ENCODE measurements around the gene PIGC.

PIGC gene

GRCh38 chr1:172470149-172470548, 26.3 kb upstream of the PIGC start (continued):
- no peak for TF ChIP-seq ZNF148 (tag by site-specific recombination; IDR thresholded peaks at IDR 0.05; ENCODE audit: borderline replicate concordance)
- TF ChIP-seq ZNF362 (tag by site-specific recombination; IDR thresholded peaks at IDR 0.05): no peak
- TF ChIP-seq SP3 (tag by site-specific recombination; IDR thresholded peaks at IDR 0.05): no peak
- no peak for TF ChIP-seq ZNF658 (tag by site-specific recombination; IDR thresholded peaks at IDR 0.05)
- no peak for TF ChIP-seq ZSCAN16 (tag by site-specific recombination; IDR thresholded peaks at IDR 0.05)
- no peak for TF ChIP-seq ELK4 (IDR thresholded peaks at IDR 0.05; ENCODE audit: borderline replicate concordance, low read depth, low read length)

GRCh38 chr1:172469717-172470116, 25.8 kb upstream of the PIGC start:
- ChIA-PET POLR2A (no interaction called here), CTCF (no interaction called here)
- H3K4me3 ChIP-seq (ENCODE audit: low read depth, low read length): no peak overlapping the region
- H3K9me3 ChIP-seq (ENCODE audit: control insufficient read depth, insufficient read depth, low read depth, low read length): no peaks in the 10 kb centered on the region
- H3K4me1 ChIP-seq (ENCODE audit: control insufficient read depth, insufficient read depth, low read length): no peaks in the 10 kb centered on the region
- H3K27ac ChIP-seq (ENCODE audit: extremely low read depth, low read depth, low read length): no peak overlapping the region
- H3K36me3 ChIP-seq (ENCODE audit: control insufficient read depth in 2 of 2, insufficient read depth in 1 of 2, low read length in 2 of 2): no peaks in the 10 kb centered on the region
- no peak for TF ChIP-seq ZNF785 (tag by site-specific recombination; IDR thresholded peaks at IDR 0.05)
- no peak for TF ChIP-seq ZSCAN30 (tag by site-specific recombination; IDR thresholded peaks at IDR 0.05)
- TF ChIP-seq, protein P1, sequence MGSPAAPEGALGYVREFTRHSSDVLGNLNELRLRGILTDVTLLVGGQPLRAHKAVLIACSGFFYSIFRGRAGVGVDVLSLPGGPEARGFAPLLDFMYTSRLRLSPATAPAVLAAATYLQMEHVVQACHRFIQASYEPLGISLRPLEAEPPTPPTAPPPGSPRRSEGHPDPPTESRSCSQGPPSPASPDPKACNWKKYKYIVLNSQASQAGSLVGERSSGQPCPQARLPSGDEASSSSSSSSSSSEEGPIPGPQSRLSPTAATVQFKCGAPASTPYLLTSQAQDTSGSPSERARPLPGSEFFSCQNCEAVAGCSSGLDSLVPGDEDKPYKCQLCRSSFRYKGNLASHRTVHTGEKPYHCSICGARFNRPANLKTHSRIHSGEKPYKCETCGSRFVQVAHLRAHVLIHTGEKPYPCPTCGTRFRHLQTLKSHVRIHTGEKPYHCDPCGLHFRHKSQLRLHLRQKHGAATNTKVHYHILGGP (tag by site-specific recombination; IDR thresholded peaks at IDR 0.05): no peak
- TF ChIP-seq, protein P2, sequence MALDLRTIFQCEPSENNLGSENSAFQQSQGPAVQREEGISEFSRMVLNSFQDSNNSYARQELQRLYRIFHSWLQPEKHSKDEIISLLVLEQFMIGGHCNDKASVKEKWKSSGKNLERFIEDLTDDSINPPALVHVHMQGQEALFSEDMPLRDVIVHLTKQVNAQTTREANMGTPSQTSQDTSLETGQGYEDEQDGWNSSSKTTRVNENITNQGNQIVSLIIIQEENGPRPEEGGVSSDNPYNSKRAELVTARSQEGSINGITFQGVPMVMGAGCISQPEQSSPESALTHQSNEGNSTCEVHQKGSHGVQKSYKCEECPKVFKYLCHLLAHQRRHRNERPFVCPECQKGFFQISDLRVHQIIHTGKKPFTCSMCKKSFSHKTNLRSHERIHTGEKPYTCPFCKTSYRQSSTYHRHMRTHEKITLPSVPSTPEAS (tag by site-specific recombination; IDR thresholded peaks at IDR 0.05): no peak
- TF ChIP-seq ZNF112 (tag by site-specific recombination; IDR thresholded peaks at IDR 0.05): no peak
- TF ChIP-seq MYNN (tag by site-specific recombination; IDR thresholded peaks at IDR 0.05; ENCODE audit: borderline replicate concordance): no peak
- TF ChIP-seq IKZF3 (tag by site-specific recombination; IDR thresholded peaks at IDR 0.05): no peak
- no peak for TF ChIP-seq ZNF404 (tag by site-specific recombination; IDR thresholded peaks at IDR 0.05)
- no peak for TF ChIP-seq ZNF555 (tag by site-specific recombination; conservative IDR thresholded peaks at IDR 0.05)
- TF ChIP-seq, protein P3, sequence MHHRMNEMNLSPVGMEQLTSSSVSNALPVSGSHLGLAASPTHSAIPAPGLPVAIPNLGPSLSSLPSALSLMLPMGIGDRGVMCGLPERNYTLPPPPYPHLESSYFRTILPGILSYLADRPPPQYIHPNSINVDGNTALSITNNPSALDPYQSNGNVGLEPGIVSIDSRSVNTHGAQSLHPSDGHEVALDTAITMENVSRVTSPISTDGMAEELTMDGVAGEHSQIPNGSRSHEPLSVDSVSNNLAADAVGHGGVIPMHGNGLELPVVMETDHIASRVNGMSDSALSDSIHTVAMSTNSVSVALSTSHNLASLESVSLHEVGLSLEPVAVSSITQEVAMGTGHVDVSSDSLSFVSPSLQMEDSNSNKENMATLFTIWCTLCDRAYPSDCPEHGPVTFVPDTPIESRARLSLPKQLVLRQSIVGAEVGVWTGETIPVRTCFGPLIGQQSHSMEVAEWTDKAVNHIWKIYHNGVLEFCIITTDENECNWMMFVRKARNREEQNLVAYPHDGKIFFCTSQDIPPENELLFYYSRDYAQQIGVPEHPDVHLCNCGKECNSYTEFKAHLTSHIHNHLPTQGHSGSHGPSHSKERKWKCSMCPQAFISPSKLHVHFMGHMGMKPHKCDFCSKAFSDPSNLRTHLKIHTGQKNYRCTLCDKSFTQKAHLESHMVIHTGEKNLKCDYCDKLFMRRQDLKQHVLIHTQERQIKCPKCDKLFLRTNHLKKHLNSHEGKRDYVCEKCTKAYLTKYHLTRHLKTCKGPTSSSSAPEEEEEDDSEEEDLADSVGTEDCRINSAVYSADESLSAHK (tag by site-specific recombination; IDR thresholded peaks at IDR 0.05): no peak
- no peak for TF ChIP-seq ZNF529 (tag by site-specific recombination; IDR thresholded peaks at IDR 0.05; ENCODE audit: insufficient replicate concordance)
- no peak for TF ChIP-seq PRDM10 (tag by site-specific recombination; IDR thresholded peaks at IDR 0.05)
- TF ChIP-seq, protein P4, sequence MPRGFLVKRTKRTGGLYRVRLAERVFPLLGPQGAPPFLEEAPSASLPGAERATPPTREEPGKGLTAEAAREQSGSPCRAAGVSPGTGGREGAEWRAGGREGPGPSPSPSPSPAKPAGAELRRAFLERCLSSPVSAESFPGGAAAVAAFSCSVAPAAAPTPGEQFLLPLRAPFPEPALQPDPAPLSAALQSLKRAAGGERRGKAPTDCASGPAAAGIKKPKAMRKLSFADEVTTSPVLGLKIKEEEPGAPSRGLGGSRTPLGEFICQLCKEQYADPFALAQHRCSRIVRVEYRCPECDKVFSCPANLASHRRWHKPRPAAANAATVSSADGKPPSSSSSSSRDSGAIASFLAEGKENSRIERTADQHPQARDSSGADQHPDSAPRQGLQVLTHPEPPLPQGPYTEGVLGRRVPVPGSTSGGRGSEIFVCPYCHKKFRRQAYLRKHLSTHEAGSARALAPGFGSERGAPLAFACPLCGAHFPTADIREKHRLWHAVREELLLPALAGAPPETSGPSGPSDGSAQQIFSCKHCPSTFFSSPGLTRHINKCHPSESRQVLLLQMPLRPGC (tag by site-specific recombination; IDR thresholded peaks at IDR 0.05): no peak
